HG02938 (cell line): ENCODE results near the gene C1QTNF6.
"Not testable (repeated sequence)": the region's sequence is repeated elsewhere in the genome, so short reads cannot be mapped to it uniquely, and the experiment has no call there.

Experiments
- ATAC-seq: cut with Tn5 transposase; IDR thresholded peaks from one replicate; pipeline ENCODE4 v1.9.1; 2021; ENCODE audit warnings: mild to moderate bottlenecking, moderate library complexity; ENCODE audit not compliant: unreplicated experiment

The C1QTNF6 gene

DNA sequence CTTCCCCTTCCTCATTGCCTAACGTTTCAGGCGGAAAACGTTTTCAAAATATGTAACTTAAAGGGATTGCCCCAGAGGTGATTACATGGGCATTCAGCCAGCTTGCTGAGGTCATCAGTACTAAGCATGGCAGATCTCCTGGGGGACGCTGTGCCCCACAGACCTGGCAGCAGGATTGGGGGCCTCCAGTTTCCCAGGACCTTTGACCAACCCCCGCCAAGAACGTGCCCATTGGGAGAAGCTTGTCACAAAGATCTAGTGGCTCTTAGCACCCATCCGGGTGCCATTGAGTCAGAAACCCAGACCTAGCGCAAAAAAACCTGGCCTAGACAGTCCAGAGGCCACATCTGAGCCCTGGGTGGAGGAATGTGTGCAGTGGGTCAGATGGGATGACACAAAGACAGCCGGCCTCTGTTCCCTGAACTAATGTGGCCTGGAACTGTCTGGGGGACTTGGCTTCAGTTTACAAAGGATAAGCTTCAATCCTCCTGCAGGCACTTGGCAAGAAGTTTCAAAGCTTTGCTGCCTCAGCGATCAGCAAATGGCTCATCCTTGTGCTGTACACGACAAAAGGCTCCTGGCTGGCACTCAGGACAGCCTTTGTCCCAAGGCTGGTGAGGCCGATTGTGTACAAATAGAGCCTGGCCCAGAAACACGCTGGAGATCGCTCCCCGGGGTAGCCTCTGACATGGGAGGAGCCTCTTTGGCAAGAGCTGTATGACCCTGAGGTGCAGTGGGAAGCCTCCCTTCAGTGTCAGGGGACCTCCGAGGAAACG lies 9.5 kb downstream of the C1QTNF6 start:
- ATAC-seq, result no peak

DNA sequence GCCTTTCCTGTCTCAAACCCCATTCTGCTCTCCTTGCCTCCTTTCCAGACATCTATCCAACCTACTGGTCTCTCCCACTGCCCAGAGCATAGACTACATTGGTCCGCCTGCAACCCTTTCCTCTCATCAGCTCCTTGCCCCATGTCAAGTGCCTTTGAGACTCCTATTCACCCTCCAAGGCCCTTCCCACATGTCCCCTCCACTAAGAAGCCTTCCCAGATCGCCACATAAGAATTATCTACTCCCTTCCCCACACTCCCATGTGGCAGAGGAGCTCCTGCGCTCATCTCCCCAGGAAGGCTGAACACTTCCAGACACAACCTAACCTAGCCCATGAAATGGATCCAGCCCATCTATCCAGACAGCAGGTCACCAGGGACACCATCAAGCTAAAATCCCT lies 10.3 kb downstream of the C1QTNF6 start:
- ATAC-seq, result no peak

DNA sequence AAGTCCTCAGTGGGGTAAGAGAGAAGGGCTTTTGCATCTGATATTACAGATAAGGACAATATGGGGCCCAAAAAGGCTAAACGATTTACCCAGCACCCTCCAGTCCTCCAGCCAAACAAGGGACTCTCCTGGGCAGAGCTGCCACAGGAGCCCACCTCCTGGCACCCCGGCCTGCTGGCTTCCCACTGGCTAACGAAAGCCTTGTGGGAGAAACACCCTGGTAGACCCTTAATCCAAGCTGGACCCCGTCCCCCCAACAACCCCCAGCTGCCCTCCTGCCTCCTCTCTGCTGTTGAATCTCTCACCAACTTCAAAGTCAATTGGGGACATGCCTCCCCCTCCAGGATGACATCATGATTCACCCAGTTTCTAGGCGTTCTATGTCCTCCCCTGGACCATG lies 10.8 kb downstream of the C1QTNF6 start:
- no peak for ATAC-seq

DNA sequence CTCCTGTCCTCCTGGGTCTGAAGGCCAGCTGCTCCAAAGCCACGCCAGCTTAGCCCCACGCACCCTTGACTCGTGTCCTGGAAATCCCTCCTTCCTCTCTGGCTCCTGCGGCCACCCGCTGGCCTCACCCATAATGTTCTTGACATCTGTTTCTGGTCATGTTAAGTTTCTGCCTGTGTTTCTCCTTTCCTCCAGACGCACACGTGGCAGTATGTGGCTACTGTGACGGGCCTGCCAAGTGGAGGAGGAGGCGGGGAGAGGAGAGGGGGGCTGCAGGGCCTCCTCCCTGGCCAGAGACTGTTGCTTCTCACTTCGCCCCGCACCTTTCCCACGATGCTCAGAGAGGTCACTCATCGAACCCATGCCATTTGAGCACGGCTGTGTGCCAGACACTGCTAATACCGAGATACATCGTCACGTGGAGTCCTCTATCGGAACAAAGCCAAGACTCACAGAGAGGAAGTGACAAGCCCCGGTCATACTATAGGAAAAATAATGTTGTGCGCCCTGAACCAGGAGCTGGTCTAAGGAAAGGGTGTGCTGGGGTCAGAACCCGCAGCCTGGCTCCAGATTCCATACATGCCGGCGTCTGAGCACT lies 11.5 kb downstream of the C1QTNF6 start:
- ATAC-seq, result no peak

DNA sequence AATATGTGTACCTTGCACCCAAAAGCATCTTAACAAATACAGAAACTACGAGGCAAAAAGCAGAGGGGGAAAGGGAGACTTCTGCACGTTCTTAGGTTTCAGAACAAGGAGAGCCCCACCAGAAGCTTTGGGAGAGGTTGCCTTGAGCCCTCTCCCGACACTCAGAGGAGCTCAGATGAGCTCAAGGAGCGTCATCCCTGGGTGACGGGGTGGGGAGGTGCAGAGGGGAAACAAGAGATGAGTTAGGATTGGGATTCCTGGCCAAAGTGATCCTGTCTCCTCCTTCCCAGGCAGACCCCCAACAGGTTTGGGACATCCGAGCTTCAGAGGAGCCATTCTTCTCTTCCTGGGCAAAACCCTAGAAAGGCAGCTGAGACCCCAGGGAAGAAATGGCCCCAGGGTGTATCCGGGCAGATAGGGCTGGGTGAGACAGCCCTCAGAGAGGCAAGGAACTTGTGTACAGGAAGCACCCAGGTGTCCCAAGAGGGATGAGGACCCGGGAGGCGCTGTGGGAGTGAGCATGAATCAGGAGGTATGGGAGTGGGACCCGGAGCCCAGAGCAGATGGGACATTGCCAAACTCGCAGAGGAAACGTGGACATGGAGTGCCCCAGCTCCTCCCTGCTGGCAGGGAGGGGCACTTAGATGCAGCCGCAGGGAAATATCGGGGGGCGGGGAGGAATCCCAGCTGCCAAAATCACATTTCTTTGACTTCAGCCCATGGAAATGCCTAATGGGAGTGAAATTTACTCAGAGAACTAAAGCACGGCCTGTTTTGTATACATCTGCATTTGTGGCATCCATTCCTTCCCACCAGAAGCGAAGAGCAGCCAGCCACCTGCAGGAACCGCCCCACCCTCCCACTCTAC lies 12.4 kb downstream of the C1QTNF6 start:
- ATAC-seq, result no peak

DNA sequence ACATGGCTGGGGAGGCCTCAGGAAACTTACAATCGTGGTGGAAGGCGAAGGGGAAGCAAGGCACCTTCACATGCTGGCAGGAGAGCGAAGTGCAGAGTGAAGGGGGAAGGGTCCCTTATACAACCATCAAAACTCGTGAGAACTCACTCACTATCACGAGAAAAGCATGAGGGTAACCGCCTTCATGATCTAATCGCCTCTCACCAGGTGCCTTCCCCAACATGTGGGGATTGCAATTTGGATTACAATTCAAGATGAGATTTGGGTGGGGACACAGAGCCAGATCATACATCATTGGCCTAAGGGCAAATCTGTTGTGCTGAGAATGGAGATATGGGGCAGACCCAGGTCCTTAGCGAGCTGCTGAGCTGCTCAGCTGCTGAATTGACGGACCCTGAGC lies 13.1 kb downstream of the C1QTNF6 start:
- ATAC-seq, result no peak

DNA sequence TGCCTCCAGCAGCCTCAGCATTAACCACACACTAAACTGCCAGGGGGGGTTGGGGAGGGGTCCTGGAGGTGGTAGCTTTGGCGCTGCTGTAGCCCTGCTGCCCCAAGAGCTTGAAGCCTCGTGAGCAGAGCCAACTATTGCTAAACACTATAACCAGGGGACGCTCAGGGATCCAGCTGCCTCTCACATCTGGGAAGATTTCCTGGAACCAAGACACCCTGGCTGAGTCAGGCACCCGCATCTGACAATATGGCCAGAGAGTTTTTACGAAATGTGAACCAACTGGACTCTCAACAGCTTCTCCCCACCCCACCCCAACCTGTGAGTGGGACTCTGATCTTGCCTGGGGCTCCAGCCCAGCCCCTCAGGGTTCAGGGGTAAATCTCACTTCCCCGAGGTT lies 14.3 kb downstream of the C1QTNF6 start:
- ATAC-seq, result no peak

DNA sequence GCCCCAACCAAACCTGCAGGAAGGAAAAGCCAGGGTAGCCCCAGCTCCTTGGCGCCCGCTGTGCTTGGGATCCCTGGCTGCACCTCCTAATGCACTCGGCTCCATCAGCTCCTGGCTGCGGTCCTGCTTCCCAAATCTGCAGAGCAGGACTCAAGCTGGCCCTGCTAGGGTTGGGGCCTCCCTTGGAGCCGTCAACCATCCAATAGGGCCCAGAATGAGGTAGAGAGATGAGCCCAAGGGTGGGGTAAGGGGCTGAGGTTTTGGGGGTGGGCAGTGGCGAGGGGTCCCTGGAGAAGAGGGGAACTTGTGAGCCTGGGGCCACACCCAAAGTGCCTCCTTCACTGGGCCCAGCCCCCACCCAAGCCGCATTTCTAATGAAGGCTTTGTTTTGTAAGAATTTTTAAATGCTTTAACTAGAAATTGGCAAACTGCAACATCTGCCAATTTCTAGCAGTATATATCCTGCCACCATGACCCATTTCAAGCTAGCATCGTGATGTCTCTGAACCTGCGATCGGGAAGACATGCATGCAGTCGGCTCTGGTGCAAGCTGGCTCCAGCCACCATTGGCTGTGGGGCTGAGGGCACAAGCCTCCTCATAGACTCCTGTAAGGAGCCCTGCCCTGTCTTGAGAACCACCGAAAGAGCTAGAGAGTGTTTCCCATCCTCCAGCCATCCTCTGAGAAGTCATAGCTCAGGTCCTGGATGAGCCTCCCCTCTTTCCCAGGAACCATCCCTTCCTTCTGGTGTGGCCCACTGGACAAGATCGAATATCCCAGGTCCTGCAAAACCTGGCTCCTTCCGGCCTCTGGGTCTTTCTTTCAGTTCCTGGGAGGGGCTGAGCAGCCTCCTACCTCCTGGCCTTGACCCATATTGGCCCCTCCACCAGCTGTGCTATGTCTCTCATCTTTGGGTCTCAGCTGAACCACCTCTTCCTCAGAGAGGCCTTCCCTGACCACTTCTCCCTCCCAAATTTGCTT lies 15.5 kb downstream of the C1QTNF6 start:
- no peak for ATAC-seq

DNA sequence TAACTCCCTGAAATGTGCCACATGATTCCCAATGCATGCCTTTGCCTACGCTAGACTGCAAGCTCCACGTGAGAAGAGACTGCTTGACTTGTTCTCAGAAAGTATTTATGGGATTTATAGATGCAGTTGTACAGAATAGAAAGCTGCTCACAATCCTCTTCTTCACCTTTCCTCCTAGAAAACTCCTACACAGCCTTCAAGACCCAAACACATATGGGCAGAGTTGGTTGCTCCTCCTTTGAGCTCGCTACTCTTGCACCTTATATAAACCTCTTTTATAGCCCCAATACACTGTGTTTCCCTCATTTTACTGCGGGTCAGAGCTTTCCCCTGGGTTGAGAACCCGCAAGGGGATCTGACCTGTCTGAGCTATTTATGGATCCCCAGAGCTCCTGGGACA lies 16.4 kb downstream of the C1QTNF6 start:
- ATAC-seq, result no peak

DNA sequence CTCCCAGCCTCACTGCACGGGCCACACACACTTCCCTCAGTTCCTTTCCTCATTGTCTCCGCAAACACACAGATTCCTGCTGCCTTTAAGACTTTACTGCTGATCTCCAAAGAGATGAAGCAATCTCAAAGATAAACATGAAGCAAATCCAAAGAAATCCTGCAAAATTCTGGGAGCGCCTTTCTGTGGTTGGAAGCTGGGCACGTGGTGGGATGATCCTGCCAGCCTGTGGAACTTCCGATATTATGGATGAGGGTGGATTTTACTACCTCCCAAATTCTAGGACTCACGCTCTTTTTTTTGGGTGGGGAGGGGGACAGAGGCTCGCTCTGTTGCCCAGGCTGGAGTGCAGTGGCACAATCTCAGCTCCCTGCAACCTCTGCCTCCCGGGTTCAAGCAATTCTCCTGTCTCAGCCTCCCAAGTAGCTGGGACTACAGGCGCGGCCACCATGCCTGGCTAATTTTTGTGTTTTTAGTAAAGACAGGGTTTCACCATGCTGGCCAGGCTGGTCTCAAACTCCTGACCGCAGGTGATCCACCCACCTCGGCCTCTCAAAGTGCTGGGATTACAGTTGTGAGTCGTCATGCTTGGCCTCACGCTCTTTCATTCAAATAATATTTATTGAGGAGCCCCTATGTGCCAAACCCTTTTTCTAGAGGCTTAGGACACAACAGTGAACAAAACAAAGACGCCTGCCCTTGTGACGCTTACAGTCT lies 17.2 kb downstream of the C1QTNF6 start:
- not testable (repeated sequence) for ATAC-seq

DNA sequence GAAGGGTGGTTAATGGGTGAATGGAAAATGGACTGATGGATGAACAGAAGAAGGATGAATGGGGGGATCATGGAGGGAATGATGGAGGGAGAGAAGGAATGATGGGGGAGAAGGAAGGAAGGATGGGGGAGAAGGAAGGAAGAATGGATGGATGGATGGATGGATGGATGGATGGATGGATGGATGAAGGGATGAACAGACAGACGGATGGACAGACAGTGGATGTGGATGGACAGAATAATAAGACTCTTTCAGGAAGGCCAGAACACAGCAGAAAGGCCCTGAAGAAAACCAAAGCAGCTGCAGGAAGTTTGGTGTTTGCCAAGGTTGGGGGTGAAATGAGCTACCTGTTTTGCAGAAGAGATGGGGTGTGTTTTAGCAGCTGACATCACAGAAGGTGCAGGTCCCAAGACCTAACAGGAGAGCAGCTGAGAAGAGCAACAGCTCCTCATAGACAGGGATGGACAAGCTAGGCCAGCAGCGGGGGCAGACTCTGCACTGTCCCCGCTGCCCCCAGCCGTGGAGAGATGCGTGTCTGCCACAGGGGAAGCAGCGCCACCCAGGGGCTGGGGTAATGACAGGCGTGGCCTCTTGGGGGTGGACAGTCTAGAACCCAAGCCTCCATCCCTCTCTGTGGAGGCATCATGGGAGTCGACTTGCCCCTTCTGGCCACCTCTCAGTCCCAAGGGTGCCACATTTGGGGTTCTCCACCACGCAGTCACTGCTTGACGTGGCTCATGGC lies 17.9 kb downstream of the C1QTNF6 start:
- no peak for ATAC-seq

DNA sequence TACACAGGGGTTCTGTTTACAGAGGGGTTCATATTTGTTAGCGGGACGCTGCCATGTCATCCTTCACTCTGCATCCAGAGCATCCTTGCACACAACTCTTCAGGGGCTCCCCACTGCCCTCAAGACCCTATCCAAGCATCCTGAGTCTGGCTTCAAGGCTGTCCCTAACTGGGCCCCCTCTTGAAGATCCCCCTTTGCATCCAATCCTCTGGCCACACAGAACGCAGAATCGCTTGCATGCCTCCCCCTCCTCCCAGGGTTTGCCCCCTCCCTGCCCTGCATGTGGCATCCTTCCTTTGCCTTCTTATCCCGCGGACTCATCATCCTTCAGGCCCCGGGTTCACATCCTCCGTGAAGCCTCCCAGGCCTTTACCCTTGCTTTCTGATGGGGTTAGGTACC lies 18.6 kb downstream of the C1QTNF6 start:
- ATAC-seq, result no peak

DNA sequence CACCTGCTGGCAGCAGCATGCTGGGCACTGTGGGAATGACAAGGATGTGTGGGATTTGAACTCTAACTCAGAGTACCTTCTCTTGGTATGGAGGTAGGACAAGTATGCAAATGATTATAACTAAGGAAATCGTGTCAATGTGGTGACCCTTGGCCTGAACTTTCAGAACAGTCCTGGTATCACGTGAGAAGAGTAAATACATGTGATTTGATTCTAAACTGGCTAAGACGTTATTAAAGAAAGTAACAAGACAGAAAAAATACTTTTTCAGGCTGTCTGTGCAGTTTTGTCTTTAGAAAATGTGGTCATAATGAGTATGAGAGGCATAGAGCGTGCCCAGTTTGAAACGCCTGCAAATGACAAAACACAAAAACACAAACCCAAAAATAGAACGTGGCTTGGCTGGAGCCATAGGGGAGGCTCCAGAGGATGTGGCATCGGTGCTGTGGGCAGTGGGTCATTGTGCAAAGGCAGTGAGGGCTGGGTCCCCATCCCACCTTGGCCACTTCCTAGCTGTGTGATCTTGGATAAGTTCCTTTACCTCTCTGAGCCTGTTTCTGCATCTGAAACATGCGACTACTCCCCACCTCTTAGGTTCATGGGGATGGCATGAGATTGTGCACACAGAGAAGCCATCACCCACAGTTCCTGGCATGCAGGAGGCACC lies 19.9 kb downstream of the C1QTNF6 start:
- no peak for ATAC-seq

DNA sequence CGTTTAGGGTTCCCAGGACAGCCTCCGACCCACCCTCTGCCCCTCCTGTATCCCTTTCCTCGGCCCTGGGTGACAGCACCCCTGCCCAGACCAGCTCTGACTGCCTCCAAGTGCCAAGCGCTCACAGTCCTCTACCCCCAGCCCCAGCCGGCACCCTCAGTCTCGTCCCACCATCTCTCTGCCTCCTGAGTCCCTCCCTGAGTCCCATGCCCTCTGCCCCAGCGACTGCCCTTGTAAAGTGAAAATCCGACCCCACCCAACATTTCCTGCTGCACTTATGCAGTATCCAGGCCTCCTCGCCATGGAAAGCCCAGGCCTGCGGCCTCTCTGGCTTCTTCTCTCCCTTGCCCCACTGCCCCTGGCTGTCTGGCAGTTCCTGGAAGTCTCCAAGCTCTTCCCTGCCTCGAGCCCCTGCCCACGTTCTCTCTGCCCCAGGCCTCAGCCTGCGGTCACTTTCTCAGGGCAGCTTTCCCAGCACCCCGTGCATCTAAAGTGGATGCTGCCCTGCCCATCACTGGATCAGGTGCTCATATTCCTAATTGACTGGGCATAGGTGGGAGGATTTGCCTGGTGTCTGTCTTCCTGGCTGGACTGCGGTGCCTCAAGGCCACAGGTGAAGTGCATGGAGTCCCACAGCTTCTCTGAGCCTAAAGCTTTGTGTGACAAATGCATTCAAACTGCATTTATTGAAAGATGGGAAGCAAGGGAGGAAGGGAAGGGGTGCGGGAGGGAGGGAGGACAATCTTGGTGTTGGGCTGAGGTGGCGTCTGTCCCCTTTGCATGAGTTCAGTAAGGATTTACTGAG lies 20.7 kb downstream of the C1QTNF6 start:
- ATAC-seq, result no peak

DNA sequence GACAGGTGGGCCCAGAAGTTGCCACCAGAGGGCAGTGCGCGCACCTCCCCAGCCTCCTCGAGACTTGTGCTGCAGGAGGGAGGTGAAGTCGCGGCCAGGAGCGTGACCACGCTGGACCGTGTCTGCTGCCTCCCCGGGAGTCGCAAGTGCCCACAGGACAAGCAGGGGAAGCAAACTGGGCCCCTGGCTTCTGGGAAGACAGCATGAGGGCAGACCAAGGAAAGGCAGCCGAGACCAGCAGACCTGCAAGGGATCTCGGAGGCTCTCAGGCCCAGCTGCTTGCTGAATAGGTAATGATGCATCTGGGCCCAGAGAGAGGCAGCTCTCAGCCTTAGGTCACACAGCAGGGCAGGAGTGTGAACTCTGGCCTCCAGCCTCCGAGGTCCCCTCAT lies 21.4 kb downstream of the C1QTNF6 start:
- ATAC-seq, result no peak

DNA sequence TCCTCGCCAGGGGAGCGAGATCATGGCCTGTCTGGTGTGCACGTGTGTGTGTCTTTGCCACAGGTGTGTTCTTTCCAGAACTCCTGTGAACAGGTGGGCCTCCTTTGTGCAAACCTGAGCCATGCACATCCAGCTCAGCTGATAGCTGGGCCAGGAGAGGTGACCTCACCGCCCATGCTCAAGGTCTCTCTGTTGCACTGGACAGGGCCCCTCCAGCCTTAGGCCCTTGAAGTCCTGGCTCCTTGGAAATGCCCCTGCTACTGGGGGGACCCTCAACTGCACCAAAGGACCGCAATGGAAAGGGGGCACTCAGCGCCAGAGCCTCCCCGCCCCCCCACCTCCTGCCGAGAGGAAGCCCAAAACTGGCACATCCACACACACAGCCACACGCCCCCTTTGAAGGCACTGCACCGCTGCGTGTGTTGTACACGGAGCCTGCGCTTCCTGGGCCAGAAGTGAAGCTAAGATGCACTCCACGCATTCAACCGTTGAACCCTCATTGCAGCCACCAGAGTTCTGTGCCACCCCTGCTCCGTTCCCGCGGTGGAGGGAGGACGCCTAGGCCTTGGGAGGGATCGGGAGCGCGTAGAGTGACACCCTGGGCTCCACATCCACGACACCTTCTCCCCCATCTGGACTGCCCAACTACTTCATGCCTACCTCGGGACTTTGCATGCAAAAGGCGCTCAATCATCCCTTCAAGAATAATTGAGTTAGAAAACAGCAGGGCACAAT lies 21.9 kb downstream of the C1QTNF6 start:
- ATAC-seq, result no peak

DNA sequence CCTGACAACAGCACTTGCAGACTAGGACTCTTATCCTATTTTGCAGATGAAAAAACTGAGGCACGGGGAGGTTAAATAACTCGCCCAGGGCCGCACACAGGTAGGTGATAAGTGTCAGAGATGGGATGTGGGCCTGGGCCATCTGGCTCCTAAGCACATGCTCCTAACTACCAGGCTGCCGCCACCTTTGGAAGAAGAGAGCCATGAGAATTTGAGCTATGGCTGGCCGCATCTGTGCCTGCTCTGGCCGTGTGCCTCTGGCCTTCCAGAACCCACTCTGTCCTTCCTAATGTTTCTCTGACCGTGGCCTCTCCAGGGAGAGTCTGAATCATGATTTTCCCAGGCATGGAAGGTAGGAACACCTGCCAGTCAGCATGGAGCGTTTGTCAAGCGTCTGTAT lies 23.0 kb downstream of the C1QTNF6 start:
- ATAC-seq, result no peak
